GM18907 (cell line): Measurements from ENCODE around the gene NUP210.

Experiments
- ATAC-seq: cut with Tn5 transposase; IDR thresholded peaks from one replicate; pipeline ENCODE4 v1.9.1; 2021; ENCODE audit warnings: mild to moderate bottlenecking, moderate library complexity; ENCODE audit not compliant: unreplicated experiment

The NUP210 gene

GRCh38 chr3:13278783-13279531 is 141.2 kb downstream of the NUP210 start:
- no peak for ATAC-seq

- no peak for ATAC-seq
Measured at GRCh38 chr3:13277860-13278531, 142.1 kb downstream of the NUP210 start.

GRCh38 chr3:13277196-13277813 is 142.8 kb downstream of the NUP210 start:
- ATAC-seq = no peak

GRCh38 chr3:13276438-13277195 is 143.5 kb downstream of the NUP210 start:
- no peak for ATAC-seq

GRCh38 chr3:13275376-13276005 is 144.6 kb downstream of the NUP210 start:
- no peak for ATAC-seq

GRCh38 chr3:13274551-13275332 is 145.4 kb downstream of the NUP210 start:
- ATAC-seq = no peak

- no peak for ATAC-seq
Measured at GRCh38 chr3:13274125-13274524, 146.0 kb downstream of the NUP210 start.

GRCh38 chr3:13273604-13274105 is 146.5 kb downstream of the NUP210 start:
- no peak for ATAC-seq

GRCh38 chr3:13272831-13273603 is 147.1 kb downstream of the NUP210 start:
- no peak for ATAC-seq

- ATAC-seq = no peak
Measured at GRCh38 chr3:13269711-13270378, 150.3 kb downstream of the NUP210 start.

- no peak for ATAC-seq
Measured at GRCh38 chr3:13268961-13269441, 151.1 kb downstream of the NUP210 start.

- ATAC-seq = no peak
Measured at GRCh38 chr3:13268120-13268519, 152.0 kb downstream of the NUP210 start.

GRCh38 chr3:13266651-13267362 is 153.3 kb downstream of the NUP210 start:
- no peak for ATAC-seq
